PC-9 (cell line): Measurements from ENCODE around the gene TXNDC5. TPM values are rescaled to one million over a fixed set of nuclear protein-coding genes. Genes with fewer than 3 reads are reported as not detected.
A peak's percentile ranks its signal among the peaks of the same experiment; 100 is the strongest.

Experiments used
- BruUV-seq: library from RNA; stranded (reverse); fragments of 400-500 nt; replicated peaks from 2 replicates; lab custom pipeline; 2021; lab: Mats Ljungman, UMichigan
- CTCF ChIA-PET: fragments of 300-600 bp; sonication (Branson Sonifier 250); formaldehyde crosslinking; loops from one replicate; lab custom pipeline; 2022; ENCODE audit warnings: antibody characterized with exemption; lab: Charles Lee
- POLR2A ChIA-PET: fragments of 300-600 bp; sonication (Branson Sonifier 250); formaldehyde crosslinking; loops from one replicate; lab custom pipeline; 2022; ENCODE audit warnings: antibody characterized with exemption; ENCODE audit not compliant: unreplicated experiment; lab: Charles Lee
- DNase-seq, 2 experiments: peaks; one replicate each; pipeline versions ENCODE4 v3.0.0 to v3.0.0-alpha.2; 2015 to 2022; ENCODE audit warnings: mixed read lengths in 1 of 2
- H2AFZ ChIP-seq: fragments of 200-600 bp; sonication (generic); 2 replicates; pipeline ENCODE4 v1.8.1; 2017; ENCODE audit warnings: antibody characterized with exemption
- H3F3A ChIP-seq: fragments of 200-600 bp; sonication (generic); 2 replicates; pipeline ENCODE4 v1.8.1; 2017; ENCODE audit warnings: antibody characterized with exemption, mild to moderate bottlenecking, low read depth; ENCODE audit not compliant: insufficient read depth
- H3K27ac ChIP-seq: fragments of 200-600 bp; sonication (generic); 2 replicates; pipeline ENCODE4 v1.6.1; 2016; ENCODE audit warnings: mixed run types
- H3K27me3 ChIP-seq: fragments of 200-600 bp; sonication (generic); 2 replicates; pipeline ENCODE4 v1.6.1; 2016; ENCODE audit warnings: low read depth, mixed run types; ENCODE audit not compliant: insufficient read depth
- H3K36me3 ChIP-seq: fragments of 200-600 bp; sonication (generic); 2 replicates; pipeline ENCODE4 v1.6.1; 2016; ENCODE audit warnings: low read depth, mixed run types
- H3K4me1 ChIP-seq: fragments of 200-600 bp; sonication (generic); replicated peaks from 2 replicates; pipeline ENCODE4 v1.6.1; 2016; ENCODE audit warnings: mixed run types; ENCODE audit not compliant: insufficient read depth
- H3K4me2 ChIP-seq: fragments of 200-600 bp; sonication (generic); 2 replicates; pipeline ENCODE4 v1.6.1; 2017; ENCODE audit warnings: mixed run types
- H3K4me3 ChIP-seq: fragments of 200-600 bp; sonication (generic); 2 replicates; pipeline ENCODE4 v1.6.1; 2016; ENCODE audit warnings: mixed run types
- H3K79me2 ChIP-seq: fragments of 200-600 bp; sonication (generic); 2 replicates; pipeline ENCODE4 v1.6.1; 2017; ENCODE audit warnings: low read depth, mixed run types
- H3K9me2 ChIP-seq: fragments of 200-600 bp; sonication (generic); 2 replicates; pipeline ENCODE4 v1.8.1; 2017; ENCODE audit warnings: mild to moderate bottlenecking; ENCODE audit not compliant: insufficient read depth
- H3K9me3 ChIP-seq: fragments of 200-600 bp; sonication (generic); 2 replicates; pipeline ENCODE4 v1.8.1; 2016; ENCODE audit warnings: low read depth; ENCODE audit not compliant: insufficient read depth
- H4K20me1 ChIP-seq: fragments of 200-600 bp; sonication (generic); 2 replicates; pipeline ENCODE4 v1.8.1; 2017; ENCODE audit not compliant: insufficient read depth
- CTCF ChIP-seq: fragments of 200-600 bp; sonication (generic); conservative IDR thresholded peaks from 2 replicates; pipeline ENCODE4 v1.6.1; 2017; ENCODE audit warnings: mixed run types, antibody characterized with exemption, mild to moderate bottlenecking, moderate library complexity
- EZH2 ChIP-seq: fragments of 200-600 bp; sonication (generic); IDR thresholded peaks from 2 replicates; pipeline ENCODE4 v1.8.0; 2017; ENCODE audit warnings: antibody characterized with exemption, low read depth
- intact Hi-C: fragments of 100-400 bp; cut with micrococcal nuclease; formaldehyde crosslinking; loops from one replicate; pipeline ENCODE4 v1.10.0; 2022; ENCODE audit not compliant: unreplicated experiment
- total RNA-seq: library from RNA; stranded (reverse); gene quantifications from 2 replicates; pipeline ENCODE4 v1.2.3, GENCODE V29; 2021

The TXNDC5 gene
- total RNA-seq, 1 experiment from 2014 or later: 74.8 TPM

GRCh38 chr6:7911345-7911725, 747 bp upstream of the TXNDC5 start:
- ChIA-PET POLR2A (no interaction called here), CTCF (interaction anchor here (0.6 kb wide), 1 partner anchor 19 kb away, joined by 3 read pairs; no protein-coding TSS in a partner anchor)
- BruUV-seq: TSS peak; percentile 68
- H3K27ac ChIP-seq: 0 out of 2 replicates have a peak overlapping the region, but pooled peaks have one; percentile 12
- peaks cover 13% of the 10 kb centered on the region for H3F3A ChIP-seq
- H2AFZ ChIP-seq: peak overlapping the region; percentile 88
- H3K36me3 ChIP-seq: no peaks in the 10 kb centered on the region
- H3K9me3 ChIP-seq: no peaks in the 10 kb centered on the region
- TF ChIP-seq EZH2 (no peak), CTCF (no peak)
- intact Hi-C loops: loop anchor here (5.0 kb wide), 1 partner anchor 184 kb away; the partner anchor contains the start of gene BMP6
- H3K4me2 ChIP-seq: peak overlapping the region; percentile 97
- H3K9me2 ChIP-seq: no peaks in the 10 kb centered on the region
- peaks cover 14% of the 10 kb centered on the region; the same call in 1 of the 2 replicates for H4K20me1 ChIP-seq
- DNase-seq: peak; percentile 18 to 61
- H3K27me3 ChIP-seq: no peaks in the 10 kb centered on the region
- peaks cover 14% of the 10 kb centered on the region; the same call in 1 of the 2 replicates for H3K4me1 ChIP-seq
- H3K4me3 ChIP-seq: peak overlapping the region; percentile 67
- H3K79me2 ChIP-seq: peaks cover 35% of the 10 kb centered on the region

GRCh38 chr6:7910298-7910653, 312 bp downstream of the TXNDC5 start:
- Histone ChIP-seq H3K9me3 (no peaks in the 10 kb centered on the region), H3K36me3 (no peaks in the 10 kb centered on the region), H3K27me3 (no peaks in the 10 kb centered on the region), H3K4me3 (peak overlapping the region; percentile 75; the same call in 1 of the 2 replicates), H3K9me2 (no peaks in the 10 kb centered on the region), H3K4me1 (peaks cover 14% of the 10 kb centered on the region; the same call in 1 of the 2 replicates), H3K27ac (no peak overlapping the region), H3K79me2 (peaks cover 40% of the 10 kb centered on the region), H4K20me1 (peaks cover 17% of the 10 kb centered on the region; the same call in 1 of the 2 replicates), H2AFZ (no peak overlapping the region), H3K4me2 (peak overlapping the region; percentile 96; the same call in 1 of the 2 replicates), H3F3A (peaks cover 13% of the 10 kb centered on the region)
- CTCF ChIA-PET: no interaction called here
- TF ChIP-seq CTCF (no peak), EZH2 (no peak)
- no peak for DNase-seq
- POLR2A ChIA-PET: interaction anchor here (0.6 kb wide), 1 partner anchor 154 kb away, joined by 5 read pairs; no protein-coding TSS in a partner anchor
- intact Hi-C loops: loop anchor here (1.0 to 5.0 kb wide), 2 partner anchors 65 to 183 kb away; partner anchors contain the start of gene BMP6
- BruUV-seq: no TSS peak

GRCh38 chr6:7909323-7910276, 988 bp downstream of the TXNDC5 start:
- TSS peak; percentile 61 for BruUV-seq
- Histone ChIP-seq H2AFZ (peak overlapping the region; percentile 70), H3K27ac (peak overlapping the region; percentile 41), H3K4me2 (peak overlapping the region; percentile 96), H3K79me2 (peaks cover 43% of the 10 kb centered on the region), H3K36me3 (no peaks in the 10 kb centered on the region), H3F3A (peaks cover 13% of the 10 kb centered on the region), H3K9me3 (no peaks in the 10 kb centered on the region), H3K4me1 (peaks cover 14% of the 10 kb centered on the region; the same call in 1 of the 2 replicates), H3K27me3 (no peaks in the 10 kb centered on the region), H3K9me2 (no peaks in the 10 kb centered on the region), H4K20me1 (peaks cover 17% of the 10 kb centered on the region; the same call in 1 of the 2 replicates), H3K4me3 (peak overlapping the region; percentile 75)
- ChIA-PET POLR2A (interaction anchor here (0.6 kb wide), 1 partner anchor 155 kb away, joined by 5 read pairs; no protein-coding TSS in a partner anchor), CTCF (no interaction called here)
- intact Hi-C loops: loop anchor here (1.0 to 5.0 kb wide), 4 partner anchors 10 to 182 kb away; partner anchors contain the start of gene BMP6
- peak in 1 of 2 experiments; percentile 52 for DNase-seq
- no peak for TF ChIP-seq EZH2
